ENCODE data around the gene ERBB2. TPM values are rescaled to one million over a fixed set of nuclear protein-coding genes. Genes with fewer than 3 reads are reported as not detected.
A peak's percentile ranks its signal among the peaks of the same experiment; 100 is the strongest.

Gene ERBB2
- 1 to 10 TPM; 5.9 to 6.3 TPM for total RNA-seq

- Mint-ChIP-seq H3K27me3 (peaks cover 26% of the 10 kb centered on the region), H3K4me3 (no peak within 1 kb of the TSS), H3K27ac (no peak within 1 kb of the TSS), H3K9me3 (no peaks in the 10 kb centered on the region), H3K4me1 (ENCODE audit: low read depth) (peaks cover 6% of the 10 kb centered on the region), H3K36me3 (no peaks in the 10 kb centered on the region)
- ChIA-PET POLR2A (interaction anchor here (0.5 kb wide), 1 partner anchor 520 kb away, joined by 3 read pairs; the partner anchor contains the start of gene WIPF2), CTCF (interaction anchor here (1.1 to 1.8 kb wide), 3 partner anchors 45 to 78 kb away, joined by 3 to 4 read pairs (median 4); no protein-coding TSS in a partner anchor)
- DNase-seq = no peak
- intact Hi-C loops (cut with micrococcal nuclease) = no loop called here
Observed at GRCh38 chr17:39699818-39700147, at the start of gene ERBB2. TSS of gene ERBB2 (plus strand) at chr17:39700064. CDS start at chr17:39700239, 175 bp downstream.

GRCh38 chr17:39650121-39650579 is 49.7 kb upstream of the ERBB2 start:
- CTCF ChIA-PET = interaction anchor here (0.8 to 7.4 kb wide), 3 partner anchors 15 to 28 kb away, joined by 3 to 117 read pairs (median 11); partner anchors contain the start of gene PNMT

DNA sequence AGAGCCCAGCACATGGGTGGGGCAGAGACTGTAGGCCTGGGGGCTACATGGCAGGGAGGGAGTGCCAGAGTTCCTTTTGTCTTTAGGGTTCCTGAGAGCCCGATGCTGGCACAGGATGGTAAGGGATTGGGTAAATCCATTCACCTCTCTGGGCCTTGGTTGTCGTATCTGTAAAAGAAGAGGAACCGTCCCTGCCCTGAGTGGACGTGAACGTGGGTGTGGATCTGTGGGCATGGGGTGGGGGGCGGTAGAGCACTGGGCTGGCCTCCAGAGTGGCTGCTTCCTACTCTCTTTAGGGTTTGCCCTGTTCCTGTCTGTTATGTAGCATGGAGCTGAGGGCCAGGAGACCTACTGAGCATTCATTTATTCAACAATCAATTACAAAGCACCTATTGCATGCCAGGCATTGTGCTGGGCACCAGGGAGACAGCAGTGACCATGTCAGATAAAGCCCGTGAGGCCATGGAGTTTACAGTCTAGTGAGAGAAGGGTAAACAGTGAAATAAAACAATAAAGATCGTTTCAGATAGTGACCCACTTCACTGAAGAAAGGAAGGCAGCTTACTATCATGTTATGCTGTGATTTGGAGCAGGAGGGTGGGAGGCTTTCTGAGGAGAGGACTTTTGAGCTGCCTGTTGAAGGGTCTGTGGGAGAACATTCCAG is 47.8 kb upstream of the ERBB2 start:
- POLR2A ChIA-PET = interaction anchor here (1.1 kb wide), 1 partner anchor 17 kb away, joined by 4 read pairs; the partner anchor contains the start of gene PNMT

More at GRCh38 chr17:39650121-39650579, 49.7 kb upstream of the ERBB2 start:
- Mint-ChIP-seq H3K27ac (no peak overlapping the region), H3K36me3 (peaks cover 3% of the 10 kb centered on the region), H3K4me3 (no peak overlapping the region), H3K4me1 (ENCODE audit: low read depth) (peaks cover 8% of the 10 kb centered on the region), H3K27me3 (no peaks in the 10 kb centered on the region), H3K9me3 (no peaks in the 10 kb centered on the region)
- DNase-seq = no peak
- POLR2A ChIA-PET = no interaction called here
- intact Hi-C loops (cut with micrococcal nuclease) = no loop called here

GRCh38 chr17:39652587-39653315 is 47.1 kb upstream of the ERBB2 start:
- POLR2A ChIA-PET = no interaction called here

More for the DNA sequence above, 47.8 kb upstream of the ERBB2 start:
- Mint-ChIP-seq H3K36me3 (peaks cover 3% of the 10 kb centered on the region), H3K4me3 (no peak overlapping the region), H3K4me1 (ENCODE audit: low read depth) (peaks cover 8% of the 10 kb centered on the region), H3K27me3 (no peaks in the 10 kb centered on the region), H3K9me3 (no peaks in the 10 kb centered on the region), H3K27ac (no peak overlapping the region)
- intact Hi-C loops (cut with micrococcal nuclease) = no loop called here
- CTCF ChIA-PET = interaction anchor here (0.6 to 7.4 kb wide), 9 partner anchors 14 to 214 kb away, joined by 3 to 117 read pairs (median 10); partner anchors contain the start of genes MIEN1, STARD3 and TCAP
- no peak for DNase-seq

GRCh38 chr17:39653316-39653661 is 46.6 kb upstream of the ERBB2 start:
- Mint-ChIP-seq H3K9me3 (no peaks in the 10 kb centered on the region), H3K27ac (no peak overlapping the region), H3K36me3 (peaks cover 3% of the 10 kb centered on the region), H3K4me3 (no peak overlapping the region), H3K4me1 (ENCODE audit: low read depth) (peaks cover 8% of the 10 kb centered on the region), H3K27me3 (no peaks in the 10 kb centered on the region)
- intact Hi-C loops (cut with micrococcal nuclease) = no loop called here
- no peak for DNase-seq
- CTCF ChIA-PET = interaction anchor here (0.7 to 7.4 kb wide), 40 partner anchors 9 to 423 kb away, joined by 3 to 117 read pairs (median 5); partner anchors contain the start of genes ERBB2, IKZF3, MIEN1 and PGAP3
- POLR2A ChIA-PET = interaction anchor here (0.6 to 1.1 kb wide), 2 partner anchors 15 to 49 kb away, joined by 3 read pairs; partner anchors contain the start of gene PNMT

More at GRCh38 chr17:39652587-39653315, 47.1 kb upstream of the ERBB2 start:
- H3K27me3 Mint-ChIP-seq = no peaks in the 10 kb centered on the region
- peaks cover 3% of the 10 kb centered on the region for H3K36me3 Mint-ChIP-seq
- no peak overlapping the region for H3K27ac Mint-ChIP-seq
- no peak overlapping the region for H3K4me3 Mint-ChIP-seq
- CTCF ChIA-PET = interaction anchor here (0.9 to 7.4 kb wide), 13 partner anchors 10 to 375 kb away, joined by 3 to 117 read pairs (median 10); partner anchors contain the start of genes MIEN1, STARD3 and TCAP
- no peaks in the 10 kb centered on the region for H3K9me3 Mint-ChIP-seq
- peaks cover 8% of the 10 kb centered on the region for H3K4me1 Mint-ChIP-seq (ENCODE audit: low read depth)
- no peak for DNase-seq
- intact Hi-C loops (cut with micrococcal nuclease) = no loop called here

DNA sequence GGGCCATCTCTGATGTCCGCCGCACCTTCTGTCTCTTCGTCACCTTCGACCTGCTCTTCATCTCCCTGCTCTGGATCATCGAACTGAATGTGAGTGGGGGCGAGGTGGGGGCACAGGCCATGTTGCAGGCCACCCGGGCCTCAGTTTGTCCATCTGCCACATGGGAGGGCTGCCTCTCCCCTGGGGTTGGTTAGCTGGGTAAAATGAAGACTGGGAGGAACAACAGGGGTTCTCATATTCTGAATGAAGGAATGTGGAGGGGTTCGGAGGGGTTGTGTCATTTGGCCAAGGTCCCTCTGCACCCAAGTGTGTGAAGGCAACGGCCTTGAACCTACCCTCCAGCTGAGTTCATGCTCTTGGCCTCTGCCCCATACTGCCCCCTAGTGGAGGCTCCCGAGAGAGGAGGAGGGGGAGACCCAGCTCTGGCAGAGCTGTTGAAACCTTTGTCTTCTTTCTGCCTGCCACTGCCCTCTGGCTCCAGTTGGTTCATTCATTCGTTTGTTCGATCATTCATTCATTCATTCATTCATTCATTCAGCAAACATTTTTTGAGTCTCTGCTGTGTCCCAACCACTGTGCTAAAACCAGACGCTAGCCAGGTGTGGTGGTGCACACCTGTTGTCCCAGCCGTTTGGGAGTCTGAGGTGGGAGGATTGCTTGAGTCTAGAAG is 46.1 kb upstream of the ERBB2 start:
- Mint-ChIP-seq H3K27ac (no peak overlapping the region), H3K27me3 (no peaks in the 10 kb centered on the region), H3K4me3 (no peak overlapping the region), H3K4me1 (ENCODE audit: low read depth) (peaks cover 7% of the 10 kb centered on the region), H3K36me3 (peaks cover 2% of the 10 kb centered on the region), H3K9me3 (no peaks in the 10 kb centered on the region)
- intact Hi-C loops (cut with micrococcal nuclease) = no loop called here
- DNase-seq = peak; percentile 88
- ChIA-PET CTCF (interaction anchor here (0.6 to 7.4 kb wide), 46 partner anchors 9 to 638 kb away, joined by 3 to 117 read pairs (median 5); partner anchors contain the start of genes ERBB2, IKZF3, MIEN1 and PGAP3), POLR2A (interaction anchor here (0.6 to 1.1 kb wide), 3 partner anchors 15 to 49 kb away, joined by 3 to 5 read pairs (median 3); partner anchors contain the start of genes PGAP3 and PNMT)

DNA sequence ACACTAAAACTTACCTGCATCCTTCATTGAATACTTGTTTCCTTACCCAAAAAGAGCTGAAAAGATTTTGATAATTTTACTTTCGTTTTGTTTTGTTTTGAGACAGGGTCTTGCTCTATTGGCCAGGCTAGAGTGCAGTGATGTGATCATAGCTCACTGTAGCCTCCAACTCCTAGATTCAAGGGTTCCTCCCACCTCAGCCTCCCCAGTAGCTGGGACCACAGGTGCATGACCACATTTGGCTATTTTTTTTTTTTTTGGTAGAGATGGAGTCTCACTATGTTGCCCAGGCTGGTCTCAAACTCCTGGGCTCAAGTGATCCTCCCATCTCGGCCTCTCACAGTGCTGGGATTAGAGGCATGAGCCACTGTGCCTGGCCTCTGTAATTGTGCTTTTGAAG is 44.8 kb upstream of the ERBB2 start:
- H3K9me3 Mint-ChIP-seq = no peaks in the 10 kb centered on the region
- no peak for DNase-seq
- peaks cover 2% of the 10 kb centered on the region for H3K36me3 Mint-ChIP-seq
- intact Hi-C loops (cut with micrococcal nuclease) = no loop called here
- no peaks in the 10 kb centered on the region for H3K27me3 Mint-ChIP-seq
- no peak overlapping the region for H3K4me3 Mint-ChIP-seq
- H3K4me1 Mint-ChIP-seq (ENCODE audit: low read depth) = peaks cover 5% of the 10 kb centered on the region
- CTCF ChIA-PET = interaction anchor here (0.6 to 7.4 kb wide), 20 partner anchors 10 to 504 kb away, joined by 3 to 117 read pairs (median 8); partner anchors contain the start of genes ERBB2, MIEN1, PNMT and STARD3
- no peak overlapping the region for H3K27ac Mint-ChIP-seq
- POLR2A ChIA-PET = interaction anchor here (0.6 kb wide), 2 partner anchors 30 to 271 kb away, joined by 3 read pairs; no protein-coding TSS in a partner anchor

DNA sequence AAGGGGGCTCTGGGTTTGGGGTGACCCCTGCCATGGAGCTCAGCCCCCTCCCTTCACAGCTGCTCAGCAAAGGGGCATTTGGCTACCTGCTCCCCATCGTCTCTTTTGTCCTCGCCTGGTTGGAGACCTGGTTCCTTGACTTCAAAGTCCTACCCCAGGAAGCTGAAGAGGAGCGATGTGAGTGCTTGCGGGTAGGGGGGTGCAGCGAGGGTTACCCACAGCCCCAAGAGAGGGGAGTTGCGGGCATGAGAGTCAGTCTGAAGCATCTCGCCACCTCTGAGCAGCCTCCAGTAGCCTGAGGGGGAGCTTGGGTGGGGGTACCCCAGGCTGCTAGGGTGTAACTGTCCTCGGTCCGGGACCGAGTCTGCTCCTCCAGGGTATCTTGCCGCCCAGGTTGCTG is 41.5 kb upstream of the ERBB2 start:
- Mint-ChIP-seq H3K36me3 (peaks cover 11% of the 10 kb centered on the region), H3K4me1 (ENCODE audit: low read depth) (peaks cover 3% of the 10 kb centered on the region), H3K27ac (no peak overlapping the region), H3K9me3 (no peaks in the 10 kb centered on the region), H3K27me3 (no peaks in the 10 kb centered on the region), H3K4me3 (no peak overlapping the region)
- POLR2A ChIA-PET = no interaction called here
- intact Hi-C loops (cut with micrococcal nuclease) = loop anchor here (2.0 kb wide), 1 partner anchor 20 kb away; no protein-coding TSS in a partner anchor
- DNase-seq = no peak
- CTCF ChIA-PET = interaction anchor here (1.9 kb wide), 1 partner anchor 36 kb away, joined by 5 read pairs; no protein-coding TSS in a partner anchor

- ChIA-PET CTCF (no interaction called here), POLR2A (no interaction called here)
- H3K4me3 Mint-ChIP-seq = no peak overlapping the region
- no peak for DNase-seq
- peaks cover under 1% of the 10 kb centered on the region for H3K4me1 Mint-ChIP-seq (ENCODE audit: low read depth)
- H3K9me3 Mint-ChIP-seq = no peaks in the 10 kb centered on the region
- H3K27ac Mint-ChIP-seq = no peak overlapping the region
- peaks cover 11% of the 10 kb centered on the region for H3K36me3 Mint-ChIP-seq
- intact Hi-C loops (cut with micrococcal nuclease) = loop anchor here (2.0 kb wide), 1 partner anchor 20 kb away; no protein-coding TSS in a partner anchor
- H3K27me3 Mint-ChIP-seq = no peaks in the 10 kb centered on the region
Observed at GRCh38 chr17:39658760-39659159, 41.1 kb upstream of the ERBB2 start.

DNA sequence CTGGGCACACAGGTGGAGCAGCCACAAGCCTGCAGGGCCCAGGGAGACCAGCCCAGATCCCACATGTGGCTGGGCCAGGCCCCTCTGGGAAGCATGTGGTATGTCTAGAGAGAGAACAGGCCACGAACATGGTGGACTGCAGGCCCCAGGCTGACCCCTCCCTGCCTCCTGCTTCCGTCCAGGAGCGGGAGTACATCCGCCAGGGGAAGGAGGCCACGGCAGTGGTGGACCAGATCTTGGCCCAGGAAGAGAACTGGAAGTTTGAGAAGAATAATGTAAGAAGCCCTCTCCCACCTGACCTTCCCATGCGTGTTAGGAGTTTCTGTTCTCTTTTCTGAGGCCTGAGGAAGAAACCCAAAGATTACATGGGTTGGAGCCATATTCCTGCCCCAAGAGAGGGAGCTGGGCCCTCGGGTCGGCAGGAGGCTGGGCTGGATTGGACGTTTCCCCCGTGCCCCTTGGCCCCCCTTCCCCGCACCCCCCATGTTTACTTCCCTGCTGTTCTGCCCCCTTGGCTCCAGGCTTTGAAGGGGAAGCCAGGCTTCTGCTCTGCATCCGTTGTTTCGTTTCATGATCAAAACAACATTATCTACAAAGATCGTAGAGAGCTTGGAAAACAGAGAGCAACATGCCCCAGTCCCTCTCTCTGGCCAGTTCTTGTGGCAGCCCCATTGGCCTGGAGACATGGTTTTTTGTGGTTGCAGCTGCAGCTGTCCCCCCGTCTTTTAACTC is 40.4 kb upstream of the ERBB2 start:
- no peak for DNase-seq
- Mint-ChIP-seq H3K4me1 (ENCODE audit: low read depth) (no peaks in the 10 kb centered on the region), H3K4me3 (no peak overlapping the region), H3K9me3 (no peaks in the 10 kb centered on the region), H3K27ac (no peak overlapping the region), H3K36me3 (peaks cover 11% of the 10 kb centered on the region), H3K27me3 (no peaks in the 10 kb centered on the region)
- intact Hi-C loops (cut with micrococcal nuclease) = loop anchor here (2.0 kb wide), 1 partner anchor 19 kb away; no protein-coding TSS in a partner anchor
- POLR2A ChIA-PET = no interaction called here
- CTCF ChIA-PET = interaction anchor here (1.6 kb wide), 1 partner anchor 38 kb away, joined by 5 read pairs; no protein-coding TSS in a partner anchor

GRCh38 chr17:39660011-39660360 is 39.9 kb upstream of the ERBB2 start:
- intact Hi-C loops (cut with micrococcal nuclease) = no loop called here
- H3K4me3 Mint-ChIP-seq = no peak overlapping the region
- H3K4me1 Mint-ChIP-seq (ENCODE audit: low read depth) = no peaks in the 10 kb centered on the region
- ChIA-PET CTCF (interaction anchor here (1.6 kb wide), 1 partner anchor 38 kb away, joined by 5 read pairs; no protein-coding TSS in a partner anchor), POLR2A (no interaction called here)
- no peak for DNase-seq
- H3K27ac Mint-ChIP-seq = no peak overlapping the region
- H3K27me3 Mint-ChIP-seq = no peaks in the 10 kb centered on the region
- no peaks in the 10 kb centered on the region for H3K9me3 Mint-ChIP-seq
- H3K36me3 Mint-ChIP-seq = peaks cover 10% of the 10 kb centered on the region

Data from activated CD4-positive, alpha-beta memory T cell treated with anti-CD3 and anti-CD28 coated beads for 36 hours (primary cell).